Measurements from ENCODE around the gene CENPX. TPM values are rescaled to one million over a fixed set of nuclear protein-coding genes. Genes with fewer than 3 reads are reported as not detected.

Gene CENPX
- total and polyA plus RNA-seq, 2 donors (not counting 3 experiments of a cell fraction or from before 2014, with no cell fraction given) = 56.2 to 67.2 TPM

DNA sequence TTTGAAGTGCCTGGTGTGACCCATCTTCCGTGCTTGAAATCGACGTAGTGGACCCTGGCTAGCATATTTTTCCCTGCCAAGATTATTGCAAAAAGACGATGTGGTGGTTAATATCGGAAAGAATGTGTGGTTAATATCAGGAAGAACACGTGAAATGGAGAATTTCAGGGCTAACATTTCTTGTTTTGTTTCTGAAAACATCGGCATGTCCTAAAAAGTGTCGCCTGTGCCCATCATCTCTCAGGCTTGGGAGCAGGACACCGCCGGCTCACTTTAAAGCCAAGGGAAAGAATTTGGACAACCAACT, 15.2 kb upstream of the CENPX start:
- Histone ChIP-seq H3K27me3 (ENCODE audit: control insufficient read depth in 2 of 2, insufficient read depth in 2 of 2, low read length in 2 of 2) (no peaks in the 10 kb centered on the region), H4K20me1 (replicated peaks; ENCODE audit: control insufficient read depth, extremely low read depth, insufficient read depth, low read length) (no peaks in the 10 kb centered on the region), H2AFZ (ENCODE audit: low read depth, low read length) (peak overlapping the region; percentile 9), H3K4me3 (replicated peaks in 1 of 3; ENCODE audit: insufficient read depth in 1 of 3, low read depth in 1 of 3, low read length in 3 of 3) (peak overlapping the region in 1 of 3 experiments; percentile 69), H3K9me3 (replicated peaks; ENCODE audit: control insufficient read depth, insufficient read depth, low read length) (no peaks in the 10 kb centered on the region), H3K9me1 (replicated peaks; ENCODE audit: control insufficient read depth, extremely low read depth, insufficient read depth, low read length) (no peaks in the 10 kb centered on the region), H3K79me2 (ENCODE audit: control insufficient read depth, insufficient read depth, low read length) (peaks cover 2% of the 10 kb centered on the region), H3K27ac (ENCODE audit: insufficient read depth, low read depth, low read length) (no peak overlapping the region), H3K4me2 (ENCODE audit: insufficient read depth, low read length) (peak overlapping the region; percentile 33), H3K9ac (replicated peaks; ENCODE audit: extremely low read depth, insufficient read depth, low read length) (no peak overlapping the region), H3K4me1 (ENCODE audit: control insufficient read depth, extremely low read depth, insufficient read depth, low read length) (peaks cover 6% of the 10 kb centered on the region), H3K36me3 (ENCODE audit: control insufficient read depth in 2 of 2, extremely low read depth in 1 of 2, insufficient read depth in 2 of 2, low read length in 2 of 2) (no peaks in the 10 kb centered on the region)
- TF ChIP-seq, protein P1, sequence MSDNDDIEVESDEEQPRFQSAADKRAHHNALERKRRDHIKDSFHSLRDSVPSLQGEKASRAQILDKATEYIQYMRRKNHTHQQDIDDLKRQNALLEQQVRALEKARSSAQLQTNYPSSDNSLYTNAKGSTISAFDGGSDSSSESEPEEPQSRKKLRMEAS (IDR thresholded peaks at IDR 0.05; ENCODE audit: insufficient read depth, insufficient read length) = no peak
- no peak for TF ChIP-seq GATA2 (IDR thresholded peaks at IDR 0.05; ENCODE audit: insufficient read depth, insufficient read length, low read depth, low read length)
- TF ChIP-seq EZH2 (IDR thresholded peaks at IDR 0.05; ENCODE audit: borderline replicate concordance, low read depth, low read length, severe bottlenecking) = no peak
- no peak for TF ChIP-seq POLR2A (IDR thresholded peaks at IDR 0.05; ENCODE audit: low read depth, low read length)
- no peak for TF ChIP-seq JUN (IDR thresholded peaks at IDR 0.05; ENCODE audit: borderline replicate concordance, insufficient read depth, insufficient read length, low read depth)
- TF ChIP-seq POLR2AphosphoS5 (IDR thresholded peaks at IDR 0.05; ENCODE audit: insufficient read depth, low read depth, low read length) = no peak
- ChIA-PET POLR2A (interaction anchor here (1.1 kb wide), 1 partner anchor 116 kb away, joined by 3 read pairs; no protein-coding TSS in a partner anchor), CTCF (interaction anchor here (0.6 to 1.5 kb wide), 21 partner anchors 9 to 313 kb away, joined by 3 to 19 read pairs (median 5); partner anchors contain the start of genes CENPX, FASN, GPS1 and LRRC45)
- no peak for FAIRE-seq
- dilution Hi-C loops (cut with MboI; ENCODE audit: extremely low pct_ligation_motif_present, low sequenced_read_pairs) (no loop called here), intact Hi-C loops (cut with micrococcal nuclease) (loop anchor here (1.0 to 10.0 kb wide), 4 partner anchors 15 to 377 kb away; partner anchors contain the start of genes HEXD, LRRC45 and OGFOD3)
- no TSS peak for BruUV-seq (replicated peaks)
- DNase-seq (ENCODE audit: low read depth, low spot score) = no peak
